ENCODE results near the gene CASTOR2.
"Not testable (repeated sequence)": the region's sequence is repeated elsewhere in the genome, so short reads cannot be mapped to it uniquely, and the experiment has no call there.

CASTOR2 gene

GRCh38 chr7:74996361-74996760 lies 31.9 kb downstream of the CASTOR2 start:
- DNase-seq, result not testable (repeated sequence)

GRCh38 chr7:74997811-74998210 lies 33.3 kb downstream of the CASTOR2 start:
- not testable (repeated sequence) for DNase-seq

GRCh38 chr7:75001356-75001755 lies 36.9 kb downstream of the CASTOR2 start:
- DNase-seq, result not testable (repeated sequence)

- no peak for DNase-seq
Measured at GRCh38 chr7:75010036-75010435, 45.5 kb downstream of the CASTOR2 start.

GRCh38 chr7:75017832-75018231 lies 53.3 kb downstream of the CASTOR2 start:
- DNase-seq, result no peak

- no peak for DNase-seq
Measured at GRCh38 chr7:75018570-75019364, 54.3 kb downstream of the CASTOR2 start.

- no peak for DNase-seq
Measured at GRCh38 chr7:75019800-75020199, 55.3 kb downstream of the CASTOR2 start.

GRCh38 chr7:75024922-75025321 lies 60.4 kb downstream of the CASTOR2 start:
- no peak for DNase-seq

- no peak for DNase-seq
Measured at GRCh38 chr7:75028299-75028698, 63.8 kb downstream of the CASTOR2 start.

- no peak for DNase-seq
Measured at GRCh38 chr7:75033064-75033463, 68.6 kb downstream of the CASTOR2 start.

GRCh38 chr7:75033826-75034225 lies 69.3 kb downstream of the CASTOR2 start:
- DNase-seq, result no peak

GRCh38 chr7:75038508-75038907 lies 74.0 kb downstream of the CASTOR2 start:
- no peak for DNase-seq

- no peak for DNase-seq
Measured at GRCh38 chr7:75039166-75039565, 74.7 kb downstream of the CASTOR2 start.

GRCh38 chr7:75039709-75040108 lies 75.2 kb downstream of the CASTOR2 start:
- DNase-seq, result no peak

GRCh38 chr7:75040512-75040911 lies 76.0 kb downstream of the CASTOR2 start:
- no peak for DNase-seq

GRCh38 chr7:75042286-75042685 lies 77.8 kb downstream of the CASTOR2 start:
- DNase-seq, result no peak

- no peak for DNase-seq
Measured at GRCh38 chr7:75042831-75043703, 78.6 kb downstream of the CASTOR2 start.

GRCh38 chr7:75045881-75046280 lies 81.4 kb downstream of the CASTOR2 start:
- DNase-seq, result no peak

GRCh38 chr7:75048435-75049379 lies 84.2 kb downstream of the CASTOR2 start:
- DNase-seq, result no peak

- no peak for DNase-seq
Measured at GRCh38 chr7:75049817-75050216, 85.3 kb downstream of the CASTOR2 start.

- DNase-seq, result no peak
Measured at GRCh38 chr7:75050501-75050900, 86.0 kb downstream of the CASTOR2 start.

GRCh38 chr7:75054744-75055143 lies 90.2 kb downstream of the CASTOR2 start:
- DNase-seq, result no peak

- no peak for DNase-seq
Measured at GRCh38 chr7:75055155-75055554, 90.7 kb downstream of the CASTOR2 start.
